ENCODE data around the gene GPD1L. TPM values are rescaled to one million over a fixed set of nuclear protein-coding genes. Genes with fewer than 3 reads are reported as not detected.

GPD1L gene
- polyA plus RNA-seq, 1 donor (not counting 4 experiments of a cell fraction or from before 2014, with no cell fraction given) = 4.5 TPM

DNA sequence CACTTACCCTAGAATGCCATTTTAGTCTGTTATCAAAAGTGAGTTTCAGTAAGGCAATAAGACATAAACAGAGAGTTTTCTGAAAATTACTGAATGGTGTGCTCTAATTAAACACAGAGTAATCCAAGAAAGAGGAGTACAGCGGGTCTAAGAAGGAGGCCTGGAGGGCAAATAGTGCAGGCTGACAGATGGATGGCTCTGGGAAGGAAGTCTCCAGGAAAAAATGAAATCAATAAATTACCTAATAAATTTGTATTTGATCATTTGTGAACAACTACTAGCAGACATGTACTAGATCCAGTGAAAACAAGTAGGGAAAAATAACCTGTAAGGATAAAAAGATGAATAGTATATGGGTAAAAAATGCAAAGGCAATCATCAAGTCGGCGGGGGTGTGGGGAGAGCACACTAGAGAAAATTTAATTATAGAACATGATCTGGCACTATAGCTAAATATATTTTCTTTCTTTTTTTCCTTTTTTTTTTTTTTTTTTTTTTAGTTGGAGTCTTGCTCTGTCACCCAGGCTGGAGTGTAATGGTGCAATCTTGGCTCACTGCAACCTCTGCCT lies 22.6 kb upstream of the GPD1L start:
- DNase-seq (ENCODE audit: low read depth, low spot score) = no peak
- dilution Hi-C loops (cut with MboI; ENCODE audit: extremely low pct_ligation_motif_present, low sequenced_read_pairs) = no loop called here

DNA sequence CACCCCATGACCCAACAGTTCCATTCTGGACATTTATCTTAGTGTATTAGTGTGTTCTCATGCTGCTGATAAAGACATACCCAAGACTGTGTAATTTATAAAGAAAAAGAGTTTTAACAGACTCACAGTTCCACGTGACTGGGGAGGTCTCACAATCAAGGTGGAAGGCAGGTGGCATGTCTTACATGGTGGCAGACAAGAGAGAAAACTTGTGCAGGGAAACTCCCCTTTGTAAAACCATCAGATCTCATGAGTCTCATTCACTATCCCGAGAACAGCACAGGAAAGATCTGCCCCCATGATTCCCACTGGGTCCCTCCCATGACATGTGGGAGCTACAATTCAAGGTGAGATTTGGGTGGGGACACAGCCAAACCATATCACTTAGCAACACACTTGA lies 21.6 kb upstream of the GPD1L start:
- TF ChIP-seq, protein P1, sequence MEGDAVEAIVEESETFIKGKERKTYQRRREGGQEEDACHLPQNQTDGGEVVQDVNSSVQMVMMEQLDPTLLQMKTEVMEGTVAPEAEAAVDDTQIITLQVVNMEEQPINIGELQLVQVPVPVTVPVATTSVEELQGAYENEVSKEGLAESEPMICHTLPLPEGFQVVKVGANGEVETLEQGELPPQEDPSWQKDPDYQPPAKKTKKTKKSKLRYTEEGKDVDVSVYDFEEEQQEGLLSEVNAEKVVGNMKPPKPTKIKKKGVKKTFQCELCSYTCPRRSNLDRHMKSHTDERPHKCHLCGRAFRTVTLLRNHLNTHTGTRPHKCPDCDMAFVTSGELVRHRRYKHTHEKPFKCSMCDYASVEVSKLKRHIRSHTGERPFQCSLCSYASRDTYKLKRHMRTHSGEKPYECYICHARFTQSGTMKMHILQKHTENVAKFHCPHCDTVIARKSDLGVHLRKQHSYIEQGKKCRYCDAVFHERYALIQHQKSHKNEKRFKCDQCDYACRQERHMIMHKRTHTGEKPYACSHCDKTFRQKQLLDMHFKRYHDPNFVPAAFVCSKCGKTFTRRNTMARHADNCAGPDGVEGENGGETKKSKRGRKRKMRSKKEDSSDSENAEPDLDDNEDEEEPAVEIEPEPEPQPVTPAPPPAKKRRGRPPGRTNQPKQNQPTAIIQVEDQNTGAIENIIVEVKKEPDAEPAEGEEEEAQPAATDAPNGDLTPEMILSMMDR (optimal IDR thresholded peaks at IDR 0.05 in 1 of 3, IDR thresholded peaks at IDR 0.05 in 1 of 3, conservative IDR thresholded peaks at IDR 0.05 in 1 of 3; ENCODE audit: extremely low read depth in 1 of 3, insufficient read depth in 2 of 3, low read length in 3 of 3) = no peak
- no peak for TF ChIP-seq EZH2 (IDR thresholded peaks at IDR 0.05; ENCODE audit: low read length)
- Histone ChIP-seq H2AFZ (ENCODE audit: control insufficient read depth, low read length) (no peak overlapping the region), H3K4me1 (ENCODE audit: control insufficient read depth, extremely low read depth, insufficient read depth, low read length) (no peaks in the 10 kb centered on the region), H4K20me1 (ENCODE audit: control insufficient read depth, extremely low read depth, insufficient read depth, low read length) (no peaks in the 10 kb centered on the region), H3K4me2 (ENCODE audit: control insufficient read depth, extremely low read depth, insufficient read depth, low read depth, low read length) (no peak overlapping the region), H3K36me3 (ENCODE audit: control insufficient read depth in 2 of 2, extremely low read depth in 1 of 2, insufficient read depth in 2 of 2, low read length in 2 of 2) (no peaks in the 10 kb centered on the region), H3K9ac (ENCODE audit: control insufficient read depth, extremely low read depth, insufficient read depth, low read length) (no peak overlapping the region), H3K79me2 (ENCODE audit: control insufficient read depth, insufficient read depth, low read length) (no peaks in the 10 kb centered on the region), H3K27me3 (ENCODE audit: control insufficient read depth, extremely low read depth, insufficient read depth, low read length) (no peaks in the 10 kb centered on the region), H3K9me1 (ENCODE audit: control insufficient read depth, extremely low read depth, insufficient read depth, low read length) (no peaks in the 10 kb centered on the region), H3K4me3 (ENCODE audit: control insufficient read depth in 2 of 3, extremely low read depth in 1 of 3, insufficient read depth in 2 of 3, low read depth in 1 of 3, low read length in 3 of 3) (no peak overlapping the region), H3K9me3 (ENCODE audit: control insufficient read depth, low read depth, low read length) (no peaks in the 10 kb centered on the region), H3K27ac (ENCODE audit: control insufficient read depth, insufficient read depth, low read length) (no peak overlapping the region)
- dilution Hi-C loops (cut with MboI; ENCODE audit: extremely low pct_ligation_motif_present, low sequenced_read_pairs) = no loop called here
- DNase-seq (ENCODE audit: low read depth, low spot score) (no peak), FAIRE-seq (no peak)

More for the DNA sequence above, 22.6 kb upstream of the GPD1L start:
- H3K36me3 ChIP-seq (ENCODE audit: control insufficient read depth in 2 of 2, extremely low read depth in 1 of 2, insufficient read depth in 2 of 2, low read length in 2 of 2) = no peaks in the 10 kb centered on the region
- no peak for FAIRE-seq
- H3K4me3 ChIP-seq (ENCODE audit: control insufficient read depth in 2 of 3, extremely low read depth in 1 of 3, insufficient read depth in 2 of 3, low read depth in 1 of 3, low read length in 3 of 3) = no peak overlapping the region
- no peaks in the 10 kb centered on the region for H3K4me1 ChIP-seq (ENCODE audit: control insufficient read depth, extremely low read depth, insufficient read depth, low read length)
- H3K79me2 ChIP-seq (ENCODE audit: control insufficient read depth, insufficient read depth, low read length) = no peaks in the 10 kb centered on the region
- no peak overlapping the region for H3K4me2 ChIP-seq (ENCODE audit: control insufficient read depth, extremely low read depth, insufficient read depth, low read depth, low read length)
- H3K9ac ChIP-seq (ENCODE audit: control insufficient read depth, extremely low read depth, insufficient read depth, low read length) = no peak overlapping the region
- no peaks in the 10 kb centered on the region for H3K9me1 ChIP-seq (ENCODE audit: control insufficient read depth, extremely low read depth, insufficient read depth, low read length)
- no peaks in the 10 kb centered on the region for H3K27me3 ChIP-seq (ENCODE audit: control insufficient read depth, extremely low read depth, insufficient read depth, low read length)
- no peak overlapping the region for H2AFZ ChIP-seq (ENCODE audit: control insufficient read depth, low read length)
- H3K27ac ChIP-seq (ENCODE audit: control insufficient read depth, insufficient read depth, low read length) = no peak overlapping the region
- no peaks in the 10 kb centered on the region for H4K20me1 ChIP-seq (ENCODE audit: control insufficient read depth, extremely low read depth, insufficient read depth, low read length)
- TF ChIP-seq, protein P1 (optimal IDR thresholded peaks at IDR 0.05 in 1 of 3, IDR thresholded peaks at IDR 0.05 in 1 of 3, conservative IDR thresholded peaks at IDR 0.05 in 1 of 3; ENCODE audit: extremely low read depth in 1 of 3, insufficient read depth in 2 of 3, low read length in 3 of 3) = no peak
- TF ChIP-seq EZH2 (IDR thresholded peaks at IDR 0.05; ENCODE audit: low read length) = no peak
- no peaks in the 10 kb centered on the region for H3K9me3 ChIP-seq (ENCODE audit: control insufficient read depth, low read depth, low read length)

All from keratinocyte (primary cell).